GM18868 (cell line): ENCODE results near the gene ZNF831.

Source experiments
- ATAC-seq: cut with Tn5 transposase; IDR thresholded peaks from one replicate; pipeline ENCODE4 v1.9.1; 2021; ENCODE audit warnings: mild to moderate bottlenecking, moderate library complexity; ENCODE audit not compliant: unreplicated experiment

Gene ZNF831

GRCh38 chr20:59154317-59155013, 9.2 kb upstream of the ZNF831 start:
- no peak for ATAC-seq

GRCh38 chr20:59157064-59157463, 6.6 kb upstream of the ZNF831 start:
- no peak for ATAC-seq

GRCh38 chr20:59157531-59157930, 6.1 kb upstream of the ZNF831 start:
- no peak for ATAC-seq

GRCh38 chr20:59157961-59158541, 5.6 kb upstream of the ZNF831 start:
- no peak for ATAC-seq

- ATAC-seq = no peak
These were observed 4.9 kb upstream of the ZNF831 start for GRCh38 chr20:59158673-59159072.

GRCh38 chr20:59159091-59159490, 4.5 kb upstream of the ZNF831 start:
- no peak for ATAC-seq

GRCh38 chr20:59159493-59160376, 3.9 kb upstream of the ZNF831 start:
- no peak for ATAC-seq

- no peak for ATAC-seq
These were observed 3.1 kb upstream of the ZNF831 start for GRCh38 chr20:59160389-59161115.

GRCh38 chr20:59161721-59162120, 1.9 kb upstream of the ZNF831 start:
- no peak for ATAC-seq

GRCh38 chr20:59164686-59165391, 1.2 kb downstream of the ZNF831 start:
- no peak for ATAC-seq

GRCh38 chr20:59165396-59165795, 1.8 kb downstream of the ZNF831 start:
- no peak for ATAC-seq

GRCh38 chr20:59165891-59166709, 2.5 kb downstream of the ZNF831 start:
- no peak for ATAC-seq

GRCh38 chr20:59170406-59171349, 7.1 kb downstream of the ZNF831 start:
- no peak for ATAC-seq

- no peak for ATAC-seq
These were observed 8.4 kb downstream of the ZNF831 start for GRCh38 chr20:59171986-59172385.

- ATAC-seq = no peak
These were observed 10.4 kb downstream of the ZNF831 start for GRCh38 chr20:59173938-59174491.

GRCh38 chr20:59175002-59175401, 11.4 kb downstream of the ZNF831 start:
- ATAC-seq = no peak

- no peak for ATAC-seq
These were observed 12.2 kb downstream of the ZNF831 start for GRCh38 chr20:59175861-59176260.

- no peak for ATAC-seq
These were observed 13.2 kb downstream of the ZNF831 start for GRCh38 chr20:59176812-59177211.
